Mucosa of descending colon (tissue), 3 donors: ENCODE data around the gene POLR2F. TPM values are rescaled to one million over a fixed set of nuclear protein-coding genes. Genes with fewer than 3 reads are reported as not detected.
"Not testable (repeated sequence)": the region's sequence is repeated elsewhere in the genome, so short reads cannot be mapped to it uniquely, and the experiment has no call there.

ENCODE experiments used
- ATAC-seq: fragments of 200-7000 bp; cut with Tn5 transposase; one replicate; pipeline ENCODE4 v1.9.1; 2020; ENCODE audit warnings: mild to moderate bottlenecking, moderate library complexity
- DNase-seq, 3 donors: peaks; one replicate each; pipeline ENCODE4 v3.0.0-alpha.2; 2020
- H3K36me3 ChIP-seq: fragments of 200-600 bp; one replicate; pipeline ENCODE4 v1.8.0; 2021; ENCODE audit warnings: low read depth, mild to moderate bottlenecking
- H3K4me1 ChIP-seq: fragments of 200-600 bp; one replicate; pipeline ENCODE4 v1.8.0; 2021; ENCODE audit warnings: low read depth, mild to moderate bottlenecking
- H3K4me3 ChIP-seq: fragments of 200-600 bp; one replicate; pipeline ENCODE4 v1.8.0; 2021; ENCODE audit warnings: mild to moderate bottlenecking
- H3K9me3 ChIP-seq: fragments of 200-600 bp; one replicate; pipeline ENCODE4 v1.8.0; 2021; ENCODE audit warnings: mild to moderate bottlenecking
- intact Hi-C, 2 donors: fragments of 100-400 bp; cut with DNase I in 1 of 2; cut with micrococcal nuclease in 1 of 2; formaldehyde crosslinking; loops; one replicate each; pipeline versions ENCODE4 v1.11.0 to v1.11.1; 2022; cut with DNase I, micrococcal nuclease
- total RNA-seq, 3 donors: library from RNA; stranded (reverse); fragmentation: NEBNext Ultra II Directional in 2 of 3; extraction: Animal tissue kit (Norgen Biotek cat#: 25700) in 2 of 3; gene quantifications; one replicate each; pipeline versions ENCODE4 v1.2.1 to v1.2.4, GENCODE V29; 2021 to 2023
- TF ChIP-seq, protein P1 (sequence below): fragments of 200-600 bp; IDR thresholded peaks from one replicate; pipeline ENCODE4 v1.8.0; 2022; ENCODE audit warnings: antibody characterized with exemption, mild to moderate bottlenecking
- donor health status: DM: no; HTN: no; CAD: no; lungs with moderate emphysema.
- donor health status: DM: no; HTN: no; CAD: no.
- donor health status: DM: no; HTN: yes; CAD: no.

The POLR2F gene
- total RNA-seq, 3 donors from 2014 or later: 54.4 to 69.3 (median 61.3) TPM

DNA sequence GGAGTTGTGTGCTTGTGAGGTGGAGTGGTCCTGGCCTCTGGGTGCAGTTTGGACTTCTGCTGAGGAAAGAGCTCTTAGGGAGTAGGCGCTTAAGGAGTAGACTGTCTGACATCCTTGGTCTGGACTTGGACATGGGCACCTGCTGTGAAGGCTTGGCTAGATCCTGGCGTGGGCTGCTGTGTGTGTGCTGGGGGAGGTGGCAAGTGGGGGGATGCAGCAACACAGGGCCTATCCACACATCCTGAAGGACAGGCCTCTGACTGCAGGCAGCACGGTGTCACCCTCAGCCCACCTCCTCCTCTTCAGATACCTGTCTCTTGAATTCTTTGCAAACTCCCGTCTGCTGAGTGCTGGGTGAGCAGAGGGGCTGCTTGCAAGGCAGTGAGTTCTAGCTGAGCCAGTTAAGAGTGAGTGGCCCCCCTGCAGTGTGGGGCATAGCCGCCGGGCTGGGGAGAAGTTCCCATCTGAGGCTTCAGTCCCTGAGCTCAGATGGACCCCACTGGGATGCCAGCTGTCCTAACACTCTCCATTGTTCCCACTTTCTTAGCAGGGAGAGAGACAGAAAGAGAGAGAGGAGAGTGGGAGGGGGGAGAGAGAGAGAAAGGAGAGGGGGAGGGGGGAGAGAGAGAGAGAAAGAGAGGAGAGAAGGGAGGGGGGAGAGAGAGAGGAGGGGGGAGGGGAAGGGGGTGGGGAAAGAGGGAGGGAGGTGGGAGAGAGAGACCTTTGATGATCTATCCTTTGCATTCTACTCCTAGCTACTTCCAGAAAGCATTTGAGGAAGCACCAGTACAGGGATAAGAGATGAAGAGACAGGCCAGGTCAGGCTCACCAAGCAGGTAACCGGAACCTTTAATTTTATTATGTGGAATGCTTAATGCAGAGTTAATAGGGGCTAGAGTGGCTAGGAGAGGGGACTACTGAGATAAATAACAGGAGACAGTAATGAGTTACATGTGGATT is 18.3 kb downstream of the POLR2F start:
- no peaks in the 10 kb centered on the region for H3K36me3 ChIP-seq
- intact Hi-C loops: no loop called here
- H3K4me3 ChIP-seq: no peak overlapping the region
- DNase-seq (no peak), ATAC-seq (no peak)
- no peaks in the 10 kb centered on the region for H3K9me3 ChIP-seq
- TF ChIP-seq, protein P1, sequence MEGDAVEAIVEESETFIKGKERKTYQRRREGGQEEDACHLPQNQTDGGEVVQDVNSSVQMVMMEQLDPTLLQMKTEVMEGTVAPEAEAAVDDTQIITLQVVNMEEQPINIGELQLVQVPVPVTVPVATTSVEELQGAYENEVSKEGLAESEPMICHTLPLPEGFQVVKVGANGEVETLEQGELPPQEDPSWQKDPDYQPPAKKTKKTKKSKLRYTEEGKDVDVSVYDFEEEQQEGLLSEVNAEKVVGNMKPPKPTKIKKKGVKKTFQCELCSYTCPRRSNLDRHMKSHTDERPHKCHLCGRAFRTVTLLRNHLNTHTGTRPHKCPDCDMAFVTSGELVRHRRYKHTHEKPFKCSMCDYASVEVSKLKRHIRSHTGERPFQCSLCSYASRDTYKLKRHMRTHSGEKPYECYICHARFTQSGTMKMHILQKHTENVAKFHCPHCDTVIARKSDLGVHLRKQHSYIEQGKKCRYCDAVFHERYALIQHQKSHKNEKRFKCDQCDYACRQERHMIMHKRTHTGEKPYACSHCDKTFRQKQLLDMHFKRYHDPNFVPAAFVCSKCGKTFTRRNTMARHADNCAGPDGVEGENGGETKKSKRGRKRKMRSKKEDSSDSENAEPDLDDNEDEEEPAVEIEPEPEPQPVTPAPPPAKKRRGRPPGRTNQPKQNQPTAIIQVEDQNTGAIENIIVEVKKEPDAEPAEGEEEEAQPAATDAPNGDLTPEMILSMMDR: no peak
- H3K4me1 ChIP-seq: no peaks in the 10 kb centered on the region

DNA sequence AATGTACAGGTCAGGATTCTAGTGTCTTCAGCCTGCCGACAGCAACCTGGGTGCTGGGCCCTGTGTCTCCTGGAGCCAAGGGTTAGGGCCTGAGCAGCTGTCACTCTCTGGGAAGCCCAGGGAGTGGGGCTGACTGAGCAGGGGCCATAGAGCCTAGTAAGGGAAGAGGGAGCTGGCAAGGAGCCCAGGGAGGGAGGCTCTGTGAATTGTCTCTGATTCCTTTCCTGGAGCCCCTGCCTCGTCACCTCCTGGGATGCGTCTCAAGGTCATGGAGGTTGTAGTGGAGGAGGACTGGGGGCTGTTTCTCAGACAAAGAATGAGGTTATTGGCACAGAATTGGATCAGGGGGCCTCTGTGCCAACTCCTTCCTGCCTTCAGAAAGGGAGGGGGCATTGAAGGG is 19.0 kb downstream of the POLR2F start:
- Histone ChIP-seq H3K4me3 (no peak overlapping the region), H3K36me3 (no peaks in the 10 kb centered on the region), H3K4me1 (no peaks in the 10 kb centered on the region), H3K9me3 (no peaks in the 10 kb centered on the region)
- DNase-seq (no peak), ATAC-seq (no peak)
- TF ChIP-seq, protein P1: no peak
- intact Hi-C loops: no loop called here

DNA sequence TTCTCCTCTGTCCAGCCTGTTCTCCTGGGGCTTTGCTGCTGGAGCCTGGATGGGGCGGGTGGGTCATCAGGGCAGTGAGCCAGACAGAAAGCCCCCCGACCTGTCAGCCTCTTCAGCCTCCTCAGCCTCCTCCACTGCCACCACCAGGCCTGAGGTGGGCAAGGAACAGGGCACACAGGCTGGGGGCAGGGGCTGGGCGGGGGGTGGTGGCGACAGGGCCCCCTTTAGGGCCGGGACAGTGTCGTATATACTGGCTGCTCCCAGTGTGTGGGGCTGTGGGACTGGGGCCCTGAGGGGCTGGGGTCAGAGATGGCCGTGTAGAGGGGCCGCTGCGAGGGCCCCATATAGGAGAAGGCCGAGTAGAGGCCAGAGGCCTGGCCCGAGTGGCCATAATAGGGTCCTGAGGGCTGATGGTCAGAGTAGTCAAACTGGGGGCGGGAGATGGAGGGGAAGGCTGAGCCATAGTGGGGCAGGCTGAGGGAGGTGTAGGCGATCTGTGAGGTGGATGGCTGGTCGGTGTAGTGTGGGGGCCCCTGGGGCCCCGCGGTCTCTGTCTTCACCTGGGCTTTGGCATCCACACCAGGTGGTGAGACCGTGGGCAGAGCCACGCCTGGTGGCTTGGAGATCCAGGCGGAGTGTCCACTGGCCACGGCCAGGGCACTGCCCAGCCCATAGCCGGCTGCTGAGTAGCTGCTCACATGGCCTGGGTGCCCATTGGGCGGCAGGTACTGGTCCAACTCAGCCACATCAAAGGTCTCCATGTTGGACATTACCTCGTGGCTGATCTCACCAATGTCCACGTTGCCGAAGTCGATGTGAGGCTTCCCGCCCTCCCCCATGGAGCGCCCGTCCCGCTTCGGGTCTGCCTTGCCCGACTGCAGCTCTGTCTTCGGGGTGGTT is 20.0 kb downstream of the POLR2F start:
- Histone ChIP-seq H3K4me3 (no peak overlapping the region), H3K4me1 (no peaks in the 10 kb centered on the region), H3K36me3 (no peaks in the 10 kb centered on the region), H3K9me3 (no peaks in the 10 kb centered on the region)
- TF ChIP-seq, protein P1: no peak
- ATAC-seq: no peak
- intact Hi-C loops: no loop called here
- no peak for DNase-seq

DNA sequence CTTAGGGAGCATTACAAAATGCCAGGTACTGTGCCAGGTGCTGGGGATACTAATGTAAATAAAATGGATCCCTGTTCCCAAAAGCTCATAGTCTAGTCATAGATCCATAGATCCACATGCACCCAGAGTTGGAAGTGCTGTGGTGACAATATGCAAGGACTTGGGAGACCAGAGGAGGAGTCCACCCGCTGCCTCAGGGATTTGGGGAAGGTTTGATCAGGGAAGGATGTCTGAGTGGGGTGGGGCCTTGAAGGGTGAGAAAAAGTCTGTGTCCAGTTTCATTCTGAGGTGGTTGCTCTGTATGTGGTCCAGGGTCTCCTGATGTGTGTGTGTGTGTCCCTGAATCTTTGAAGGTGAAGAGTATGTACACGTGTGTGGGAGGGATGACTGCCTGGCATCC is 21.7 kb downstream of the POLR2F start:
- TF ChIP-seq, protein P1: no peak
- H3K4me3 ChIP-seq: no peak overlapping the region
- DNase-seq (no peak), ATAC-seq (no peak)
- intact Hi-C loops: no loop called here
- no peaks in the 10 kb centered on the region for H3K4me1 ChIP-seq
- no peaks in the 10 kb centered on the region for H3K36me3 ChIP-seq
- no peaks in the 10 kb centered on the region for H3K9me3 ChIP-seq

DNA sequence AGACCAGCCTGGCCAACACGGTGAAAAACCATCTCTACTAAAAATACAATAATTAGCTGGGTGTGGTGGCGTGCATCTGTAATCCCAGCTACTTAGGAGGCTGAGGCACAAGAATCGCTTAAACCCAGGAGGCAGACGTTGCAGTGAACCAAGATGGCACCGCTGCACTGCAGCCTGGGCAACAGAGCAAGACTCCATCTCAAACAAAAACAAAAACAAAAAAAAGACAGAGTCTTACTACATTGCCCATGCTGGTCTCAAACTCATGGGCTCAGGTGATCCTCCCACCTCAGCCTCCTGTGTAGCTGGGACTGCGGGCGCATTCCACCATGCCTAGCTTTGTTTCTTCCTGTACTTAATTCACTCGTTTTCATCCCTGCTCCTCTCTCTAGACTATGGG is 22.5 kb downstream of the POLR2F start:
- H3K9me3 ChIP-seq, H3K36me3 ChIP-seq, intact Hi-C loops, DNase-seq, H3K4me1 ChIP-seq, ATAC-seq, H3K4me3 ChIP-seq: not testable (repeated sequence)

DNA sequence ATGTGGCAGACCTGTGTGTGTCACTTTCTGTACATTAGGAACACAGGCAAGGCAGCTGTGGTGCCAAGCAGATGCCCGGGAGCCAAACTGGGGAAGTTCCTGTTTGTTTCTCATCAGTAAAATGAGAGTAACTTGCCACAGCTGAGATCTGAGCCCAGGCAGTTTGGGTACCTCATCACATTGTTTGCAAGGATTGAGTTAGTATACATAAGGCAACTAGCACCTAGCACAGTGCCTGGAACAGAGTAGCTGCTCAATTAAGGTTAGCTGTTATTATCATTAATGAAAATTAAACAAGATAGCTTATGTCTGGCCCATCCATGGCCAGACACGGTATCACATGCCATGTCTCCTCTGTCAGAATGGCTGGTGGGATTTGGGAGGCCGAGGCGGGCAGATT is 23.0 kb downstream of the POLR2F start:
- Histone ChIP-seq H3K9me3 (no peaks in the 10 kb centered on the region), H3K4me3 (no peak overlapping the region), H3K36me3 (no peaks in the 10 kb centered on the region), H3K4me1 (no peaks in the 10 kb centered on the region)
- DNase-seq: no peak
- ATAC-seq: no peak
- TF ChIP-seq, protein P1: no peak
- intact Hi-C loops: no loop called here
